ENCODE data around the gene CYP2J2.
A peak's percentile ranks its signal among the peaks of the same experiment; 100 is the strongest.

CYP2J2 gene

DNA sequence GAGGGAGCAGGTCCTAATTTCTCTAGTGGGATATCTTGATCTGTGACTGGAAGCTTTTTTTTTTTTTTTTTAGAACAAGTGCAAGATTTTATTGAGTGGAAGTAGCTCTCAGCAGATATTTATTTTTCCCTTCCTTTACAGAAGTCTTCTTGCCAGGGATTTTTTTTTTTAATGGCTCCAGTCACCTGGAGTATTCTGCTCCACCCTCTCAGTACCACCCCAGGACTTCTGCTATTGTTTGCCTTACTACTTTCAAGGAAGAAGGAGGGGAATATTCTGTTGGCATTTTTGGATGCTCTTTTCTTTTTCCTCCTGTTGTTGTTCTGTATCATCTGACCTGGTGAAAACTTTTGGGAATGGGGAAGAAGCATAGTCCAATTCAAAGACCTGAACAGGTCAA is 23.1 kb upstream of the CYP2J2 start:
- Histone ChIP-seq H3K9ac (ENCODE audit: low read length in 5 of 5) (no peak overlapping the region), H3K4me1 (ENCODE audit: control insufficient read depth in 5 of 5, insufficient read depth in 5 of 5, low read length in 5 of 5) (peaks cover 0 to 3% (median 0%) of the 10 kb centered on the region in 5 donors), H3K36me3 (ENCODE audit: control insufficient read depth in 5 of 5, insufficient read depth in 5 of 5, low read length in 5 of 5) (no peaks in the 10 kb centered on the region), H3K4me3 (ENCODE audit: low read depth in 1 of 5, low read length in 5 of 5) (no peak overlapping the region), H3K9me3 (ENCODE audit: control insufficient read depth in 5 of 5, low read length in 5 of 5) (no peaks in the 10 kb centered on the region), H3K27me3 (ENCODE audit: control insufficient read depth in 5 of 5, insufficient read depth in 4 of 5, low read length in 5 of 5) (peaks cover 0 to 3% (median 0%) of the 10 kb centered on the region in 5 donors), H3K27ac (ENCODE audit: low read depth, low read length) (no peak overlapping the region)

DNA sequence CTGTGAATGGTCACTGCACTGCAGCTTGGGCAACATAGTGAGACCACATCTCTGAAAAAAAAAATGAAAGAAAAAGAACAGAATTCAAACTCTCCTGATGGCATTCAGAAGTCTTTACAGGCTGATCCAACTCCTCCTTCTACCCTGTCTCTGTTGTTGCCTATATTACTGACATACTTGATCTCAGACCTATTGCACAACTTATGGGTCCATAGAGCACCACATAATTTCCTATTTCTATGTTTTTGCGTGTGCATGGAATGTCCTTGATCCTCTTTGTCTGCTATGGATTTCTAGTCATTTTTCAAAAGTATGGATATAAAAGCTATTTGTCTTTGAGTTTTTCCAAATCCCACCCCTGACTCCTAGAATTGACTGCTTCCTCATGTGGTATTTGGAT is 22.4 kb upstream of the CYP2J2 start:
- peak overlapping the region in 1 of 5 donors; percentile 3 for H3K9ac ChIP-seq (ENCODE audit: low read length in 5 of 5)
- no peak overlapping the region for H3K27ac ChIP-seq (ENCODE audit: low read depth, low read length)
- H3K4me1 ChIP-seq (ENCODE audit: control insufficient read depth in 5 of 5, insufficient read depth in 5 of 5, low read length in 5 of 5), result peaks cover 0 to 3% (median 0%) of the 10 kb centered on the region in 5 donors
- no peaks in the 10 kb centered on the region for H3K9me3 ChIP-seq (ENCODE audit: control insufficient read depth in 5 of 5, low read length in 5 of 5)
- peaks cover 0 to 3% (median 0%) of the 10 kb centered on the region in 5 donors for H3K27me3 ChIP-seq (ENCODE audit: control insufficient read depth in 5 of 5, insufficient read depth in 4 of 5, low read length in 5 of 5)
- H3K36me3 ChIP-seq (ENCODE audit: control insufficient read depth in 5 of 5, insufficient read depth in 5 of 5, low read length in 5 of 5), result no peaks in the 10 kb centered on the region
- no peak overlapping the region for H3K4me3 ChIP-seq (ENCODE audit: low read depth in 1 of 5, low read length in 5 of 5)

DNA sequence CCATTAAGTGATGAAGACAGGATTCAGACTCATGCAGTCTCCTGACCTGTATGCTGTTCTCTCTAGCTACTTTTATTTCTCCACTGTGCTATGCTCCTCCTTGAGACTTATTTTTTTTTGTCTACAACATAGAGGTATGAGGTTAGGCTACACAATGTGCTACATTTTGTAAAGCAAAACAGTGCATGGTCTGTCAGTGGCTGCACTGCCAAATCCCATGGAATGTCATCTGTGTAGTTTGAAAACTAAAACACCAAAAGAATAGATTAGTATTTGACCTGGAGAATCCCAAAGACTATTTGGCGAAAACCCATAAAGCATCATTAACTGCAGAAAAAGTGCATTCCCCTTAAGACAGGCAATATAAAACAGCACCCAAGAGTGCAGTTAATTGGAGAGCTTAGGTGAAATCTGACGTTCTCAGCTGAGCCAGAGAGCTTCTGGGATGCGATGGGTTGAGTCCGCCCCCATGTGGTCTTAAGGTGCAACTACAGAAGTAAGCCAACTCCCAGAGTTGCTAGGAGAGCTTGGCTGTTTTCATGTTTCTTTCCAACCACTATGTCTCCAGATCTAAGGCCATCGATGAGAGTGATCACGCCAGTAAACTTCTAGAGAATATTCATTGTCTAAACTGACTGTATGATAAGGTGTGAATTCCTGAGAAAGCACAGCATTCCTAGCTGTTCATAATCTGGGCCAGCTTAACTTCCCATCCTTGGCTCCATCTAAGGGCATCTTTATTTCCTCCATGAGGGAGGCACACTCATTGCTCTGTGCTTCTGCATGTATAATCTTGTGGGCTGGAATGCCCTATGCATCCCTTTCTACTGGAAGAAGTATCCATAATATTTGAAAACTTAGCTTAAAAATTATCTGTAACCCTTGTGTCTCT is 20.7 kb upstream of the CYP2J2 start:
- no peaks in the 10 kb centered on the region for H3K27me3 ChIP-seq (ENCODE audit: control insufficient read depth in 5 of 5, insufficient read depth in 4 of 5, low read length in 5 of 5)

DNA sequence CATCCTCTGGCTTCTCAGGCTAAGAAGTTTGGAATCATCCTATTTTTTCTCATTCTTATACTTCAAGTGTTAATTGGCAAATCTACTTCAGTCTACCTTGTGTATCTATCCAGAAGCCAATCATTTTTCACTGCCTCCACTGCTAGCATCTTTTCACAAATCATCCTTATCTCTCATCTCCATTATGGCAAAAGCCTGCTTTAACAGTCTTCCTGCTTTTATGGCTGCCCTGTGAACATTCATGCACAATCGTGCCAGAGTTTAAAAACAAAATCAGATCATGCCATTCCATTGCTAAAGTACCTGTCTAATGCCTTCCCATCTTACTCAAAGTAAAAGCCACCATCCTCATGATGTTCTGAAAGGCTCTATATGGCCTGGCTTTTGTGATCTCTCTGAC is 19.2 kb upstream of the CYP2J2 start:
- Histone ChIP-seq H3K4me3 (ENCODE audit: low read depth in 1 of 5, low read length in 5 of 5) (no peak overlapping the region), H3K36me3 (ENCODE audit: control insufficient read depth in 5 of 5, insufficient read depth in 5 of 5, low read length in 5 of 5) (no peaks in the 10 kb centered on the region), H3K9ac (ENCODE audit: low read length in 5 of 5) (no peak overlapping the region), H3K27me3 (ENCODE audit: control insufficient read depth in 5 of 5, insufficient read depth in 4 of 5, low read length in 5 of 5) (no peaks in the 10 kb centered on the region), H3K4me1 (ENCODE audit: control insufficient read depth in 5 of 5, insufficient read depth in 5 of 5, low read length in 5 of 5) (peaks cover 0 to 3% (median 0%) of the 10 kb centered on the region in 5 donors), H3K9me3 (ENCODE audit: control insufficient read depth in 5 of 5, low read length in 5 of 5) (no peaks in the 10 kb centered on the region), H3K27ac (ENCODE audit: low read depth, low read length) (no peak overlapping the region)

More for the DNA sequence above, 20.7 kb upstream of the CYP2J2 start:
- no peak overlapping the region for H3K9ac ChIP-seq (ENCODE audit: low read length in 5 of 5)
- no peaks in the 10 kb centered on the region for H3K36me3 ChIP-seq (ENCODE audit: control insufficient read depth in 5 of 5, insufficient read depth in 5 of 5, low read length in 5 of 5)
- H3K9me3 ChIP-seq (ENCODE audit: control insufficient read depth in 5 of 5, low read length in 5 of 5), result no peaks in the 10 kb centered on the region
- H3K4me3 ChIP-seq (ENCODE audit: low read depth in 1 of 5, low read length in 5 of 5), result no peak overlapping the region
- no peak overlapping the region for H3K27ac ChIP-seq (ENCODE audit: low read depth, low read length)
- H3K4me1 ChIP-seq (ENCODE audit: control insufficient read depth in 5 of 5, insufficient read depth in 5 of 5, low read length in 5 of 5), result peaks cover 0 to 3% (median 0%) of the 10 kb centered on the region in 5 donors

DNA sequence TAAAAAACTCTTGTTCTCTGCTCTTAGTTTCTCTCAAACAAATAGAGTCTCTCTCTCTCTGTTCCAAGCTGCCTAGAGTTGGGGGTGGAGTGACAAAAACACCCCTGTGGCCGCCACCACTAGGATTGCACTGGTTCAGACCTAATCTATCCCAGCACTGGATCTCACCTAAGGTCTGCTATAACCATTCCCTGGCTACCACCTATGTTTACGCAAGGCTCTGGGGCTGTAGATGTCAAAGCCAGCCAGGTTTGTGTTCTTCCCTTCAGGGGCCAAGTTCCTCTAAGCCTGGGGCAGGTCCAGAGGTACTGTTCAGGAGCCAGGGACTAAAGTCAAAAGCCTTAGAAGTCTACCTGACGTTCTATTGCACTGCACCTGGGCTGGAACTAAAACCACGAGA is 12.8 kb upstream of the CYP2J2 start:
- Histone ChIP-seq H3K4me3 (ENCODE audit: low read depth in 1 of 5, low read length in 5 of 5) (no peak overlapping the region), H3K9ac (ENCODE audit: low read length in 5 of 5) (no peak overlapping the region), H3K9me3 (ENCODE audit: control insufficient read depth in 5 of 5, low read length in 5 of 5) (no peaks in the 10 kb centered on the region), H3K4me1 (ENCODE audit: control insufficient read depth in 5 of 5, insufficient read depth in 5 of 5, low read length in 5 of 5) (no peaks in the 10 kb centered on the region), H3K27ac (ENCODE audit: low read depth, low read length) (no peak overlapping the region), H3K27me3 (ENCODE audit: control insufficient read depth in 5 of 5, insufficient read depth in 4 of 5, low read length in 5 of 5) (no peaks in the 10 kb centered on the region), H3K36me3 (ENCODE audit: control insufficient read depth in 5 of 5, insufficient read depth in 5 of 5, low read length in 5 of 5) (no peaks in the 10 kb centered on the region)

DNA sequence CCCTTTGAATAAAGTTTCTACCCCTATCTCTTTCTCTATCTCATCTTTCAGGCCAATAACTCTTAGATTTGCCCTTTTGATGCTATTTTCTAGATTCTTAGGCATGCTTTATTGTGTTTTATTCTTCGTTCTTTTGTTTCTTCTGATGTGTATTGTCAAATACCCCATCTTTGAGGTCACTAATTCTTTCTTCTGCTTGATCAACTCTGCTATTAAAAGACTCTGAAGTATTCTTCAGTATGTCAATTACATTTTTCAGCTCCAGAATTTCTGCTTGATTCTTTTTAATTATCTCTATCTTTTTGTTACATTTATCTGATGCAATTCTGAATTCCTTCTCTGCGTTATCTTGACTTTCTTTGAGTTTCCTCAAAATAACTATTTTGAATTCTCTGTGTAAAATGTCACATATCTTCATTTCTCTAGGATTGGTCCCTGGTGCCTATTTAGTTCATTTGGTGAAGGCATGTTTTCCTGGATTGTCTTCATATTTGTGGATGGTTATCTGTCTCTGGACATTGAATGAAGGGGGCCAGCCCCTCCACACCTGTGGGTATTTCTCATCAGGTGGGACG is 11.2 kb upstream of the CYP2J2 start:
- Histone ChIP-seq H3K4me1 (ENCODE audit: control insufficient read depth in 5 of 5, insufficient read depth in 5 of 5, low read length in 5 of 5) (no peaks in the 10 kb centered on the region), H3K4me3 (ENCODE audit: low read depth in 1 of 5, low read length in 5 of 5) (no peak overlapping the region), H3K9ac (ENCODE audit: low read length in 5 of 5) (no peak overlapping the region), H3K9me3 (ENCODE audit: control insufficient read depth in 5 of 5, low read length in 5 of 5) (no peaks in the 10 kb centered on the region), H3K27me3 (ENCODE audit: control insufficient read depth in 5 of 5, insufficient read depth in 4 of 5, low read length in 5 of 5) (no peaks in the 10 kb centered on the region), H3K27ac (ENCODE audit: low read depth, low read length) (no peak overlapping the region), H3K36me3 (ENCODE audit: control insufficient read depth in 5 of 5, insufficient read depth in 5 of 5, low read length in 5 of 5) (no peaks in the 10 kb centered on the region)

DNA sequence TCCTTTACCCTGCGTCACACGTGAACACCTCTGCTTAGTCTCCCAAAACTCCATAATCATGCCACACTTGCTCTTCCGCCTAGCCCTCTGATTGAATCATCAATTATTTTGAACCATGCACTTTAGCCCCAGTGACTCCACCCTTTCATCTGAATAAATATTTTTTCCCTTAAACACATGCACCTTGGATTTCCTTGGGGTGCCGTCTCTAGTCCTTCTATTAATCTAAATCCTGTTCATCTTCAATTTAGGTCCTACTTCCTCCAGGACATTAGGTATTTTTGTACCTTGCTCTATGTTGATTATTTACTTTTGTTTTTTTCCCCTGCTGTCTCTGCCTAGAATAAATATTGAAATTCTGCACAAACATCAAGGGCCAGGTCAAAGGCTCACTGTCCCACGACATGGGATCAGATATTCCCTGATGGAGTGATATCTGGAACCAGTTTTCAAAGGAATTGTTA is 9.8 kb upstream of the CYP2J2 start:
- Histone ChIP-seq H3K4me1 (ENCODE audit: control insufficient read depth in 5 of 5, insufficient read depth in 5 of 5, low read length in 5 of 5) (no peaks in the 10 kb centered on the region), H3K9ac (ENCODE audit: low read length in 5 of 5) (no peak overlapping the region), H3K27ac (ENCODE audit: low read depth, low read length) (no peak overlapping the region), H3K9me3 (ENCODE audit: control insufficient read depth in 5 of 5, low read length in 5 of 5) (no peaks in the 10 kb centered on the region), H3K27me3 (ENCODE audit: control insufficient read depth in 5 of 5, insufficient read depth in 4 of 5, low read length in 5 of 5) (no peaks in the 10 kb centered on the region), H3K4me3 (ENCODE audit: low read depth in 1 of 5, low read length in 5 of 5) (no peak overlapping the region), H3K36me3 (ENCODE audit: control insufficient read depth in 5 of 5, insufficient read depth in 5 of 5, low read length in 5 of 5) (no peaks in the 10 kb centered on the region)

DNA sequence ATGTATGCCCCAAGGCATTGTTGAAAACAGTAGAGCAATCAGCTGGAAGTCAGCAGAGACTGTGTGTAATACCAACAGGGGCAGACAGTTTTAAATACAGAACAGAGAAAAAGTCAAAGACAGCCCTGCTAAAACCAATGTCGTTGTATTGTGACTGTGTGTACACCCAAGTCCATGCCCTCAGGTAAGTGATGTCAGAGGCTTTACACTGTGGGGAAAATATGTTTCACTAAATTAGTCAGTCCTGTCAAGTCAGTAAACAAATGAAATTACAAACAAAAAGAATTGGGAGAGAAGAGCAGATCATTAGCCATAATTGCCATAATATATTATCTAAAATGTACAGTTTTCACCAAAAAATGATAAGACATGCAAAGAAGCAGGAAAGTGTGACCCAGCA is 2.4 kb upstream of the CYP2J2 start:
- Histone ChIP-seq H3K27me3 (ENCODE audit: control insufficient read depth in 5 of 5, insufficient read depth in 4 of 5, low read length in 5 of 5) (peaks cover 8 to 17% (median 11%) of the 10 kb centered on the region in 5 donors), H3K36me3 (ENCODE audit: control insufficient read depth in 5 of 5, insufficient read depth in 5 of 5, low read length in 5 of 5) (no peaks in the 10 kb centered on the region), H3K27ac (ENCODE audit: low read depth, low read length) (no peak overlapping the region), H3K4me1 (ENCODE audit: control insufficient read depth in 5 of 5, insufficient read depth in 5 of 5, low read length in 5 of 5) (peaks cover 0 to 12% (median 9%) of the 10 kb centered on the region in 5 donors), H3K4me3 (ENCODE audit: low read depth in 1 of 5, low read length in 5 of 5) (no peak overlapping the region), H3K9me3 (ENCODE audit: control insufficient read depth in 5 of 5, low read length in 5 of 5) (peaks cover 1 to 16% (median 10%) of the 10 kb centered on the region in 5 donors), H3K9ac (ENCODE audit: low read length in 5 of 5) (no peak overlapping the region)

DNA sequence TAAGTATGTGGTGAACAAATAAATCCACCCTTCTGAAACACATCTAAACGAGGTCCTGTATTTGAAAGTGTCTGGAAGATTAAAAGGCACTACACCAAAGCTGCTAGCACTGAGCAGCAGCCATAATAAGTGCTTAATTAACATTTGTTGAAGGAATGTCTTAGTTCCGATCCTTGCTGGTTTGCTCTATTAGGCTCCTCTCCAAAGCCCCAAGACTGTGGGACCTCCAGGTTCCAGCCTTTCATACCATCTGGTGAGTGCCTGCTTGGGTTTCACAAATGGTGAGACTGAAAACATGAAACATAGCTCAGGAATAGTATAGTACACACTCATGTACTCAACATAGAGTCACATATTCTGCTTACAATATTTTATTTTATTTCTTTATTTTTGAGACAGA is 640 bp upstream of the CYP2J2 start:
- Histone ChIP-seq H3K9me3 (ENCODE audit: control insufficient read depth in 5 of 5, low read length in 5 of 5) (peaks cover 5 to 18% (median 14%) of the 10 kb centered on the region in 5 donors), H3K9ac (ENCODE audit: low read length in 5 of 5) (no peak overlapping the region), H3K36me3 (ENCODE audit: control insufficient read depth in 5 of 5, insufficient read depth in 5 of 5, low read length in 5 of 5) (no peaks in the 10 kb centered on the region), H3K27me3 (ENCODE audit: control insufficient read depth in 5 of 5, insufficient read depth in 4 of 5, low read length in 5 of 5) (peaks cover 8 to 17% (median 11%) of the 10 kb centered on the region in 5 donors), H3K27ac (ENCODE audit: low read depth, low read length) (no peak overlapping the region), H3K4me3 (ENCODE audit: low read depth in 1 of 5, low read length in 5 of 5) (peak overlapping the region in 3 of 5 donors; percentile 51 to 61 (median 58)), H3K4me1 (ENCODE audit: control insufficient read depth in 5 of 5, insufficient read depth in 5 of 5, low read length in 5 of 5) (peaks cover 0 to 12% (median 9%) of the 10 kb centered on the region in 5 donors)

DNA sequence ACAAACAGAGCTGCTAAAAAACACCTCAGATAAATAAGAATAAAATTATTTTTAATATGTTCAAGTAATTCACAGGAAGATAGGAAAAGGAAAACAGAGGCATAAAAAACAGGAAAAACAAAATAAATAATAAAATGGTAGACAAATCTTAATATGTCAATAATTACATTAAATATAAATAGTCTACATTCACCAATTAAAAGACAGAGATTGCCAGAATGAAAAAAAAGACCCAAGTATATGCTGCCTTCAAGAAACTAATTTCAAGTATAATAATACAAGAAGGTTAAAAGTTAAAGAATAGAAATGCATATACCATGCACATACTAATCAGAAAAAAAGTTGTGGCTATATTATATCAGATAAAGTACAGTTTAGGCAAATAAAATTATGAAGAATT is 1.9 kb downstream of the CYP2J2 start:
- no peak overlapping the region for H3K27ac ChIP-seq (ENCODE audit: low read depth, low read length)
- H3K9ac ChIP-seq (ENCODE audit: low read length in 5 of 5), result no peak overlapping the region
- no peak overlapping the region for H3K4me3 ChIP-seq (ENCODE audit: low read depth in 1 of 5, low read length in 5 of 5)
- H3K4me1 ChIP-seq (ENCODE audit: control insufficient read depth in 5 of 5, insufficient read depth in 5 of 5, low read length in 5 of 5), result peaks cover 0 to 12% (median 9%) of the 10 kb centered on the region in 5 donors
- H3K9me3 ChIP-seq (ENCODE audit: control insufficient read depth in 5 of 5, low read length in 5 of 5), result peaks cover 5 to 18% (median 14%) of the 10 kb centered on the region in 5 donors
- H3K27me3 ChIP-seq (ENCODE audit: control insufficient read depth in 5 of 5, insufficient read depth in 4 of 5, low read length in 5 of 5), result peaks cover 8 to 17% (median 11%) of the 10 kb centered on the region in 5 donors
- H3K36me3 ChIP-seq (ENCODE audit: control insufficient read depth in 5 of 5, insufficient read depth in 5 of 5, low read length in 5 of 5), result no peaks in the 10 kb centered on the region

Data from subcutaneous abdominal adipose tissue (tissue), 5 donors.